Fibroblast of skin of abdomen (primary cell): ENCODE measurements around the gene RUVBL2.
"Not testable (repeated sequence)": the region's sequence is repeated elsewhere in the genome, so short reads cannot be mapped to it uniquely, and the experiment has no call there.

ENCODE experiments used
- DNase-seq: peaks from one replicate; pipeline ENCODE4 v3.0.0-alpha.2; 2013

RUVBL2 gene

GRCh38 chr19:49049834-49050233, 56.1 kb downstream of the RUVBL2 start:
- DNase-seq = not testable (repeated sequence)

GRCh38 chr19:49050376-49051033, 56.8 kb downstream of the RUVBL2 start:
- peak; percentile 69 for DNase-seq

GRCh38 chr19:49056101-49056901, 62.6 kb downstream of the RUVBL2 start:
- peak; percentile 48 for DNase-seq

GRCh38 chr19:49056902-49057596, 63.4 kb downstream of the RUVBL2 start:
- not testable (repeated sequence) for DNase-seq

- peak; percentile 53 for DNase-seq
Measured at GRCh38 chr19:49057636-49058234, 64.0 kb downstream of the RUVBL2 start, which contains the start of gene CGB7. Gene CGB7 (minus strand): TSS chr19:49057749. CDS start chr19:49055375, 2,374 bp downstream.

GRCh38 chr19:49058562-49058961, 64.9 kb downstream of the RUVBL2 start:
- DNase-seq = peak; percentile 52

GRCh38 chr19:49059053-49059452, 65.4 kb downstream of the RUVBL2 start:
- no peak for DNase-seq

GRCh38 chr19:49061000-49061399, 67.3 kb downstream of the RUVBL2 start:
- DNase-seq = no peak

GRCh38 chr19:49061445-49061844, 67.8 kb downstream of the RUVBL2 start:
- DNase-seq = no peak

- DNase-seq = no peak
Measured at GRCh38 chr19:49064029-49064629, 70.4 kb downstream of the RUVBL2 start.

GRCh38 chr19:49064768-49065611, 71.3 kb downstream of the RUVBL2 start, which contains the start of gene NTF4:
Gene NTF4 (minus strand): TSS chr19:49064818. CDS start chr19:49061997, 2,821 bp downstream.
- peak; percentile 28 for DNase-seq
